IPS-11a (cell line): ENCODE measurements around the gene TRIM34.
"Not testable (repeated sequence)": the region's sequence is repeated elsewhere in the genome, so short reads cannot be mapped to it uniquely, and the experiment has no call there.

ENCODE experiments used
- H3K4me3 ChIP-seq: one replicate; pipeline ENCODE4 v1.5.1; 2013; ENCODE audit warnings: low read depth, low read length, control low read depth

TRIM34 gene

GRCh38 chr11:5620651-5621521 lies 3.9 kb upstream of the TRIM34 start:
- H3K4me3 ChIP-seq = no peak overlapping the region

- no peak overlapping the region for H3K4me3 ChIP-seq
These were observed 3.2 kb upstream of the TRIM34 start for GRCh38 chr11:5621580-5621979.

- H3K4me3 ChIP-seq = no peak overlapping the region
These were observed 2.0 kb upstream of the TRIM34 start for GRCh38 chr11:5622802-5623201.

GRCh38 chr11:5625281-5625680 lies 480 bp downstream of the TRIM34 start:
- no peak overlapping the region for H3K4me3 ChIP-seq

GRCh38 chr11:5626196-5626595 lies 1.4 kb downstream of the TRIM34 start:
- H3K4me3 ChIP-seq = no peak overlapping the region

- H3K4me3 ChIP-seq = no peak overlapping the region
These were observed 6.6 kb downstream of the TRIM34 start for GRCh38 chr11:5631417-5631816.

GRCh38 chr11:5631969-5632635 lies 7.3 kb downstream of the TRIM34 start:
- no peak overlapping the region for H3K4me3 ChIP-seq

- H3K4me3 ChIP-seq = no peak overlapping the region
These were observed 15.2 kb downstream of the TRIM34 start for GRCh38 chr11:5639953-5640352.

GRCh38 chr11:5643585-5643984 lies 18.8 kb downstream of the TRIM34 start:
- no peak overlapping the region for H3K4me3 ChIP-seq

- no peak overlapping the region for H3K4me3 ChIP-seq
These were observed 21.3 kb downstream of the TRIM34 start for GRCh38 chr11:5646139-5646538.

GRCh38 chr11:5655474-5655873 lies 30.7 kb downstream of the TRIM34 start:
- no peak overlapping the region for H3K4me3 ChIP-seq

- not testable (repeated sequence) for H3K4me3 ChIP-seq
These were observed 32.2 kb downstream of the TRIM34 start for GRCh38 chr11:5656956-5657355.

- no peak overlapping the region for H3K4me3 ChIP-seq
These were observed 33.5 kb downstream of the TRIM34 start for GRCh38 chr11:5658318-5658717.

GRCh38 chr11:5663511-5663910 lies 38.7 kb downstream of the TRIM34 start:
- H3K4me3 ChIP-seq = no peak overlapping the region

GRCh38 chr11:5665051-5665570 lies 40.3 kb downstream of the TRIM34 start:
- H3K4me3 ChIP-seq = no peak overlapping the region

GRCh38 chr11:5665746-5666401 lies 41.1 kb downstream of the TRIM34 start:
- no peak overlapping the region for H3K4me3 ChIP-seq

- no peak overlapping the region for H3K4me3 ChIP-seq
These were observed 41.6 kb downstream of the TRIM34 start for GRCh38 chr11:5666402-5666793.

- no peak overlapping the region for H3K4me3 ChIP-seq
These were observed 47.0 kb downstream of the TRIM34 start for GRCh38 chr11:5671831-5672230.

GRCh38 chr11:5674391-5674790 lies 49.6 kb downstream of the TRIM34 start:
- H3K4me3 ChIP-seq = no peak overlapping the region

GRCh38 chr11:5679811-5680210 lies 55.0 kb downstream of the TRIM34 start:
- H3K4me3 ChIP-seq = no peak overlapping the region

- H3K4me3 ChIP-seq = not testable (repeated sequence)
These were observed 58.2 kb downstream of the TRIM34 start for GRCh38 chr11:5682890-5683441.
